DND-41 (cell line): Measurements from ENCODE around the gene TCF7L1.

ENCODE experiments used
- ATAC-seq: fragments of 200-7000 bp; cut with Tn5 transposase; 3 replicates; pipeline ENCODE4 v1.9.1; 2021; ENCODE audit warnings: low read depth; ENCODE audit not compliant: insufficient read depth
- DNase-seq: peaks from one replicate; pipeline ENCODE4 v3.0.0-alpha.2; 2020
- H2AFZ ChIP-seq: 2 replicates; pipeline ENCODE4 v1.6.0; 2012; ENCODE audit warnings: low read depth, low read length
- H3K27ac ChIP-seq: 2 replicates; pipeline ENCODE4 v1.5.1; 2012; ENCODE audit warnings: low read length, inconsistent platforms
- H3K27me3 ChIP-seq: fragments of 200-600 bp; sonication (generic); 2 replicates; pipeline ENCODE4 v1.6.0; 2012; ENCODE audit warnings: low read length, mild to moderate bottlenecking, inconsistent platforms; ENCODE audit not compliant: insufficient read depth, poor library complexity
- H3K36me3 ChIP-seq: 2 replicates; pipeline ENCODE4 v1.5.1; 2012; ENCODE audit warnings: low read length, inconsistent platforms; ENCODE audit not compliant: insufficient read depth
- H3K4me1 ChIP-seq: 2 replicates; pipeline ENCODE4 v1.5.1; 2012; ENCODE audit warnings: mild to moderate bottlenecking, low read length; ENCODE audit not compliant: insufficient read depth
- H3K4me2 ChIP-seq: 2 replicates; pipeline ENCODE4 v1.6.0; 2012; ENCODE audit warnings: mild to moderate bottlenecking, moderate library complexity, low read length, inconsistent platforms; ENCODE audit not compliant: insufficient read depth
- H3K4me3 ChIP-seq, 2 experiments: fragments of 200-600 bp in 1 of 2; shearing (Covaris generic) in 1 of 2; 2 replicates each; pipeline ENCODE4 v1.5.1; 2012 to 2016; ENCODE audit warnings: inconsistent platforms in 2 of 2, low read length in 2 of 2, mild to moderate bottlenecking in 2 of 2, low read depth in 1 of 2, moderate library complexity in 1 of 2
- H3K79me2 ChIP-seq: 2 replicates; pipeline ENCODE4 v1.6.0; 2012; ENCODE audit warnings: low read length, inconsistent platforms; ENCODE audit not compliant: insufficient read depth
- H3K9ac ChIP-seq: 2 replicates; pipeline ENCODE4 v1.6.0; 2012; ENCODE audit warnings: low read depth, mild to moderate bottlenecking, inconsistent platforms, low read length, moderate library complexity
- H3K9me3 ChIP-seq: 2 replicates; pipeline ENCODE4 v1.5.1; 2012; ENCODE audit warnings: low read length, moderate library complexity, mild to moderate bottlenecking, inconsistent platforms; ENCODE audit not compliant: insufficient read depth, severe bottlenecking
- H4K20me1 ChIP-seq: 2 replicates; pipeline ENCODE4 v1.6.0; 2012; ENCODE audit warnings: low read length; ENCODE audit not compliant: insufficient read depth
- CTCF ChIP-seq: IDR thresholded peaks from 2 replicates; pipeline ENCODE4 v1.5.1; 2012; ENCODE audit warnings: borderline replicate concordance, low read length, moderate library complexity, mild to moderate bottlenecking; ENCODE audit not compliant: poor library complexity, severe bottlenecking; ENCODE audit errors: extremely low read depth
- EZH2 ChIP-seq: IDR thresholded peaks from 3 replicates; pipeline ENCODE4 v1.6.1; 2012; ENCODE audit warnings: borderline replicate concordance, low read depth, mild to moderate bottlenecking, moderate library complexity, low read length, inconsistent platforms; ENCODE audit not compliant: severe bottlenecking

TCF7L1 gene

GRCh38 chr2:85334928-85335327 lies 201.7 kb downstream of the TCF7L1 start:
- Histone ChIP-seq H3K4me3 (no peak overlapping the region), H3K9me3 (no peaks in the 10 kb centered on the region), H2AFZ (no peak overlapping the region), H3K4me2 (no peak overlapping the region), H3K36me3 (no peaks in the 10 kb centered on the region), H3K27me3 (no peaks in the 10 kb centered on the region), H3K9ac (no peak overlapping the region), H3K79me2 (no peaks in the 10 kb centered on the region), H3K27ac (no peak overlapping the region), H3K4me1 (no peaks in the 10 kb centered on the region), H4K20me1 (no peaks in the 10 kb centered on the region)
- DNase-seq (no peak), ATAC-seq (no peak)
- TF ChIP-seq EZH2 (no peak), CTCF (no peak)

DNA sequence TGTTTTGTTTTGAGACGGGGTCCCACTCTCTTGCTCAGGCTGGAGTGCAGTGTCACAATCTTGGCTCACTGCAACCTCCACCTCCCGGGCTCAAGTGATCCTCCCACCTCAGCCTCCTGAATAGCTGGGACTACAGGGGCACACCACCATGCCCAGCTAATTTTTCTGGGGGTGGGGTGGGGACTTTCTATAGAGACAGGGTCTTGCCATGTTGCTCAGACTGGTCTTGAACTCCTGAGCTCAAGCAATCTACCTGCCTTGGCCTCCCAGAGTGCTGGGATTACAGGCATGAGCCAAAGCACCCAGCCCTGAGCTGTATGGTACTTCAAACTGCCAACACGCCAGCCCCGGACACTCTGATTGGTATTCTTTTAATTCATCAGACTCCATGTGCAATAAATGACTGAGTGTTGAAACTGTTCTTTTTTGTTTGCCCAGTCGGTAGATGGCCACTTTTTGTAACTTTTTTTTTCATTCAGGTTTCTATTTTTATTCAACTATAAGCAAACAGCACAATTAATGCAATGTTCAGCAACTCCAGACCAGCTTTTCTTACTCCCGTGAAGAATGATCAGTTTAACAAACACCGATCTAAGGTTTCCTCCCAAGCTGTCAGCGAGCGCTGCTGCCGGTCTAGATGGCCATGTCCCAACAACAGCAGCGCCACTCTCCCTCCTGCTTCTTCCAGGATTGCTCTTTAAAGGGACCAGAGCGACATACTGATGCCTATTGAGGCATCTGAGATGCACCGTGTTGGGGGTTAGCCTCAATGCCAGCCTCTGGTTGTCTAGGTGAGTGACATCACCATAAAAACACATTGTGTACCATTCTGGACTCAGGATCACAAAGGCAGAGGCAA lies 207.1 kb downstream of the TCF7L1 start:
- no peak for ATAC-seq
- Histone ChIP-seq H3K4me2 (no peak overlapping the region), H3K79me2 (no peaks in the 10 kb centered on the region)

DNA sequence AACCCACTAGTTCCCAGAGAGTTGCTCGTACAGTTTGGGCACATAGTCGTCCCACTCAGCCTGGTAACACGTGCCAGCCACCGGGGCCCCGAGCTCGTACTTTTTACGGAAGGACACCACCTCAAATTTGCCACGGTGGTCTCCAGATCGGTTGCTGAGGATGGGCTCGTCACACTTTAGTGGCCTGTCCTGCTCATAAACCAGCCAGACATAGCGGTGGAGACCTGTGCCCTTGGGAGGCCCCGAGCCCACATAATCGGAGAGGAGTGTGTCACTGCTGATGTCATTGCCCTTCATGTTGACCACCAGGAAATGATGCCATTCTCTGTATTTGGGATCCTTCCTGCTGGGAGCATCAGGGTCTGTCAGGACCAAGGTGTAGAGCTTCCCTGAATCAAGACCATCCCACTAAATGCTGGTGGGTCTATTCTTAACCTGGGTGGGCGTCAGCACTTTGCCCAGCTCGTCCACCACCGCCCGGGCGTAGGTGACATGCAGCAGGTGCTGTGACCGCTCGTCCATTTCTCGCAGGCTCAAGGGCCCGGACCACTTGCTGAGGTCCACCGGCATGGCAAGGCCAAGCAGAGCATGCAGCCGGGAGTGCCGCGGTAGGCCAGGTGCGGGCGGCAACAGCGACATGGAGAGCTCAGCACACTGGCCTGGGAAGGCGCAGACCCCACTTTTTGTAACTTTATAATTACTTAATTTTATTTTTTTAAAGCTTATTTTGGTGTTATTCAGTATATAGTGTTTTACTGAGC lies 208.3 kb downstream of the TCF7L1 start:
- H3K27me3 ChIP-seq = no peaks in the 10 kb centered on the region
- no peaks in the 10 kb centered on the region for H3K79me2 ChIP-seq
- H3K36me3 ChIP-seq = peaks cover 28% of the 10 kb centered on the region
- no peak for ATAC-seq
- no peak overlapping the region for H3K4me2 ChIP-seq
- TF ChIP-seq EZH2 (no peak), CTCF (no peak)
- DNase-seq = no peak
- H3K27ac ChIP-seq = no peak overlapping the region
- no peak overlapping the region for H2AFZ ChIP-seq
- no peak overlapping the region for H3K4me3 ChIP-seq
- H3K4me1 ChIP-seq = no peaks in the 10 kb centered on the region
- no peaks in the 10 kb centered on the region for H3K9me3 ChIP-seq
- H4K20me1 ChIP-seq = no peaks in the 10 kb centered on the region
- no peak overlapping the region for H3K9ac ChIP-seq

More for the DNA sequence above, 207.1 kb downstream of the TCF7L1 start:
- H3K36me3 ChIP-seq = peaks cover 17% of the 10 kb centered on the region
- H2AFZ ChIP-seq = no peak overlapping the region
- no peaks in the 10 kb centered on the region for H3K4me1 ChIP-seq
- no peak overlapping the region for H3K4me3 ChIP-seq
- TF ChIP-seq EZH2 = no peak
- no peak for TF ChIP-seq CTCF
- no peak overlapping the region for H3K27ac ChIP-seq
- no peaks in the 10 kb centered on the region for H3K27me3 ChIP-seq
- no peak overlapping the region for H3K9ac ChIP-seq
- H3K9me3 ChIP-seq = no peaks in the 10 kb centered on the region
- H4K20me1 ChIP-seq = no peaks in the 10 kb centered on the region
- no peak for DNase-seq
